Heart right ventricle (tissue), 16 donors: Measurements from ENCODE around the gene GNA12. TPM values are rescaled to one million over a fixed set of nuclear protein-coding genes. Genes with fewer than 3 reads are reported as not detected.

Experiments
- ATAC-seq, 8 donors: fragments of 200-7000 bp; cut with Tn5 transposase; one replicate each; pipeline ENCODE4 v1.9.1; 2020; ENCODE audit warnings: mild to moderate bottlenecking in 8 of 8, moderate library complexity in 8 of 8, moderate number of reproducible peaks in 1 of 8
- DNase-seq, 2 donors: peaks; one replicate each; pipeline ENCODE4 v3.0.0-alpha.2; 2020
- H3K27ac ChIP-seq, 10 donors: fragments of 200-600 bp; sonication (generic) in 2 of 10; one replicate each; pipeline versions ENCODE4 v1.5.0 to v1.8.0; 2020 to 2022; ENCODE audit warnings: mild to moderate bottlenecking in 3 of 10
- H3K27me3 ChIP-seq, 7 donors: fragments of 200-600 bp; one replicate each; pipeline ENCODE4 v1.8.0; 2021 to 2022; ENCODE audit warnings: mild to moderate bottlenecking in 2 of 7
- H3K36me3 ChIP-seq, 9 donors: fragments of 200-600 bp; sonication (generic) in 1 of 9; one replicate each; pipeline versions ENCODE4 v1.5.0 to v1.8.0; 2020 to 2022; ENCODE audit warnings: mild to moderate bottlenecking in 2 of 9
- H3K4me1 ChIP-seq, 9 donors: fragments of 200-600 bp; sonication (generic) in 1 of 9; one replicate each; pipeline versions ENCODE4 v1.5.0 to v1.8.0; 2020 to 2022; ENCODE audit warnings: mild to moderate bottlenecking in 4 of 9
- H3K4me3 ChIP-seq, 10 donors: fragments of 200-600 bp; sonication (generic) in 2 of 10; one replicate each; pipeline versions ENCODE4 v1.5.0 to v1.8.0; 2020 to 2022; ENCODE audit warnings: mild to moderate bottlenecking in 7 of 10, moderate library complexity in 2 of 10
- H3K9me3 ChIP-seq, 11 donors: fragments of 200-600 bp in 10 of 11; sonication (generic) in 2 of 11; one replicate each; pipeline versions ENCODE4 v1.5.0 to v1.8.0; 2013 to 2022; ENCODE audit warnings: mild to moderate bottlenecking in 2 of 11, control low read depth in 1 of 11, moderate library complexity in 1 of 11
- WGBS, 2 donors: extraction: QIAGEN DNeasy Blood & Tissue Kit; methylation state at CpG; one replicate each; pipeline ENCODE4 v1.1.7; 2013; ENCODE audit warnings: inconsistent platforms in 1 of 2; 5-methylcytosine and 5-hydroxymethylcytosine counted together
- intact Hi-C, 10 donors: fragments of 100-400 bp; cut with DNase I; formaldehyde crosslinking; loops; one replicate each; pipeline versions ENCODE4 v1.11.1 to v1.14.2; 2022
- polyA plus RNA-seq, 2 donors: library from polyadenylated mRNA; stranded (reverse); fragments of 200-250 nt; gene quantifications; one replicate each; pipeline ENCODE4 v1.2.3, GENCODE V29; 2013
- total RNA-seq, 10 donors: library from RNA; stranded (reverse); fragmentation: NEBNext Ultra II Directional in 3 of 10; extraction: Animal tissue kit (Norgen Biotek cat#: 25700) in 3 of 10; gene quantifications; one replicate each; pipeline versions ENCODE4 v1.2.1 to v1.2.4, GENCODE V29; 2021 to 2023
- TF ChIP-seq, protein P1 (sequence below), 9 donors: fragments of 200-600 bp; sonication (generic) in 2 of 9; IDR thresholded peaks; one replicate each; pipeline versions ENCODE4 v1.5.0 to v1.8.0; 2021 to 2022; ENCODE audit warnings: antibody characterized with exemption in 9 of 9, mild to moderate bottlenecking in 5 of 9, moderate library complexity in 1 of 9
- donor health status: Arrhythmogenic right ventricular cardiomyopathy.
- donor health status: ischemic (EF 13 %, LVEDD 7.1; RV severe dilation, severe dysfunction).
- donor health status: healthy with polysubstance abuse.
- donor health status: DM: no; HTN: yes; CAD: no.
- donor health status: DM: no; HTN: no; CAD: no.
- donor health status: ischemic (EF 25% LVEDD 6.9; RV normal size, moderate dysfunction).
- donor health status: ischemic (EF 25% LVEDD 5.7; RV mildly dilated, moderate dysfunction).
- donor health status: healthy.
- donor health status: DM: yes; HTN: yes; CAD: no.
- donor health status: Ischemic cardiomyopathy.
- donor health status: ischemic (EF 35%, LVEDD 5.7; RV mildly dilated, moderate dysfunction).
- donor health status: nonischemic (EF 11% LVEDD 7.7; RV severe dilation, severe dysfunction).
- donor health status: DM: yes; HTN: yes; CAD: no.
- donor health status: PGD.
- donor health status: ischemic (EF 29% LVEDD 5.4; RV normal size, mild dysfunction).
- donor health status: nonischemic (EF 23%, LVEDD 6.1; RV moderate dilation, normal function).

The GNA12 gene
- total and polyA plus RNA-seq, 12 donors, result 6.4 to 46.4 (median 33.9) TPM

DNA sequence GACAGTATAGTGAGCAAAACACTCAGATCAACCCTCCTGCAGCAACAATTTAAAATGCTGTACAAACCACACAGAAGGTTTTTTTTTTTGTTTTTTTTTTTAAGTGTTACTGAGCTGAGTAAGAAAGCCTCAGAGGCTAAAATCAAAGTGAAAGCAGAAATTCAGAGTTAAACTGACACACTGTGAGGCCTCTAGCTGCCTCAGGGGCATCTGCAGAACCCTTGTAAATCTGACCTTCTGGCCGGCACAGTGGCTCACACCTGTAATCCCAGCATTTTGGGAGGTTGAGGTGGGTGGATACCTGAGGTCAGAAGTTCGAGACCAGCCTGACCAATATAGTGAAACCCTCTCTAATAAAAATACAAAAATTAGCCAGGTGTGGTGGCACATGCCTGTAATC is 7.4 kb upstream of the GNA12 start:
- ATAC-seq (no peak), DNase-seq (no peak)
- TF ChIP-seq, protein P1, sequence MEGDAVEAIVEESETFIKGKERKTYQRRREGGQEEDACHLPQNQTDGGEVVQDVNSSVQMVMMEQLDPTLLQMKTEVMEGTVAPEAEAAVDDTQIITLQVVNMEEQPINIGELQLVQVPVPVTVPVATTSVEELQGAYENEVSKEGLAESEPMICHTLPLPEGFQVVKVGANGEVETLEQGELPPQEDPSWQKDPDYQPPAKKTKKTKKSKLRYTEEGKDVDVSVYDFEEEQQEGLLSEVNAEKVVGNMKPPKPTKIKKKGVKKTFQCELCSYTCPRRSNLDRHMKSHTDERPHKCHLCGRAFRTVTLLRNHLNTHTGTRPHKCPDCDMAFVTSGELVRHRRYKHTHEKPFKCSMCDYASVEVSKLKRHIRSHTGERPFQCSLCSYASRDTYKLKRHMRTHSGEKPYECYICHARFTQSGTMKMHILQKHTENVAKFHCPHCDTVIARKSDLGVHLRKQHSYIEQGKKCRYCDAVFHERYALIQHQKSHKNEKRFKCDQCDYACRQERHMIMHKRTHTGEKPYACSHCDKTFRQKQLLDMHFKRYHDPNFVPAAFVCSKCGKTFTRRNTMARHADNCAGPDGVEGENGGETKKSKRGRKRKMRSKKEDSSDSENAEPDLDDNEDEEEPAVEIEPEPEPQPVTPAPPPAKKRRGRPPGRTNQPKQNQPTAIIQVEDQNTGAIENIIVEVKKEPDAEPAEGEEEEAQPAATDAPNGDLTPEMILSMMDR (IDR thresholded peaks at IDR 0.05), result no peak
- Histone ChIP-seq H3K4me3 (no peak overlapping the region), H3K36me3 (no peaks in the 10 kb centered on the region), H3K27me3 (no peaks in the 10 kb centered on the region), H3K4me1 (peaks cover 0 to 21% (median 12%) of the 10 kb centered on the region in 9 donors), H3K27ac (peak overlapping the region in 1 of 10 donors; percentile 15), H3K9me3 (no peaks in the 10 kb centered on the region)
- 89 to 95% methylated on average over 2 of the region's 2 CpGs for WGBS, 2 donors
- intact Hi-C loops, result no loop called here

DNA sequence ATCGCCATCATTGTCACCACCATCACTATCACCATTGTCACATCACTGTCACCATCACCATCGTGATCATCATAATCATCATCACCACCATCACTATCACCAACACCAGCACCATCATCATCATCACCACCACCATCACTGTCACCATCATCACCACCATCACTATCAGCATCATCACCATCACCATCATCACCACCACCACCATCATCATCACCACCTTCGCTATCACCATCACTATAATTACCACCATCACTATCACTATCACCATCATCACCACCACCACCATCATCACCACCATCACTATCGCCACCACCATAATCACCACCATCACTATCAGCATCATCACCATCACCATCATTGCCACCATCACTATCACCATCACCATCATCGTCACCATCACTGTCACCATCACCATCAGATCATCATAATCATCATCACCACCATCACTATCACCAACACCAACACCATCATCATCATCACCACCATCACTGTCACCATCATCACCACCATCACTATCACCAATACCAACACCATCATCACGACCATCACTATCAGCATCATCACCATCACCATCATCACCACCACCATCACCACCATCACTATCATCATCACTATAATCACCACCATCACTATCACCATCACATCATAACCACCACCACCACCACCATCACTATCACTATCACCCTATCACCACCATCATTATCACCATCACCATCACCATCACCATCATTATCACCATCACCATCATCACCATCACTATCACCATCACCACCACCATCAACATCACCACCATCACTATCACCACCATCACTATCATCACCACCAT is 6.0 kb upstream of the GNA12 start:
- 94 to 98% methylated on average over 6 of the region's 6 CpGs for WGBS, 2 donors
- Histone ChIP-seq H3K4me3 (no peak overlapping the region), H3K4me1 (peaks cover 0 to 21% (median 12%) of the 10 kb centered on the region in 9 donors), H3K27me3 (no peaks in the 10 kb centered on the region), H3K36me3 (no peaks in the 10 kb centered on the region), H3K27ac (no peak overlapping the region), H3K9me3 (no peaks in the 10 kb centered on the region)
- ATAC-seq (no peak), DNase-seq (no peak)
- intact Hi-C loops, result loop anchor here in 2 of 10 donors (10.0 kb wide), 2 partner anchors 85 to 115 kb away; no protein-coding TSS in a partner anchor
- TF ChIP-seq, protein P1 (IDR thresholded peaks at IDR 0.05), result no peak

DNA sequence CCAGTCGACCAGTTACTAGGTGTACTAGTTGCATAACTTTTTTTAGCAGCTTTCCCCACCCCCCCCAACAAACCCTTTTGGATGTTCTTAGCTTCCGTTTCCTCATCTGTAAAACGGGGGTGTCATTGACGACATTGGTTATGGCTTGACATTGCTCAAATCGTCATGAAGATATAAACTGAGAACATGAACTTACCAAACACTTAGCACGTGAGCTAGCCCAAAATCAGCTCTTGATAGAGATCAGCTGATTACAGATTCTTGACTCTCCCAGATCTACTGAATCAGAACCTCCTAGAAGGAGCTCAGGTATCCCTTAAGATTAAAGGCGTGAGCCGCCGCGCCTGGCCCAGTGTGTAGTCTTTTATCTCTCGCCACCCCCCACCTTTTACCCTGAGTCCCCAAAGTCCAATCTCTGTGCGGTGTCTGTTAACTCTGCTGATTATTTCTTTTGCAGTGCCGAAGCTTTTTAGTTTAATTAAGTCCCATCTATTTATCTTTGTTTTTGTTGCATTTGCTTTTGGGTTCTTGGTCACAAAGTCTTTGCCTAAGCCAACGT is 1.0 kb upstream of the GNA12 start:
- H3K9me3 ChIP-seq, result no peaks in the 10 kb centered on the region
- no peaks in the 10 kb centered on the region for H3K27me3 ChIP-seq
- TF ChIP-seq, protein P1 (IDR thresholded peaks at IDR 0.05), result no peak
- 82% methylated on average over 14 of the region's 14 CpGs for WGBS, 2 donors
- intact Hi-C loops, result loop anchor here in 3 of 10 donors (2.0 to 10.0 kb wide), 3 partner anchors 80 to 110 kb away; no protein-coding TSS in a partner anchor
- ATAC-seq, result no peak
- DNase-seq, result no peak
- peak overlapping the region in 3 of 10 donors; percentile 41 to 61 (median 49) for H3K27ac ChIP-seq
- peaks cover 4 to 41% (median 30%) of the 10 kb centered on the region in 9 donors for H3K4me1 ChIP-seq
- peak overlapping the region in 7 of 10 donors; percentile 28 to 55 (median 51) for H3K4me3 ChIP-seq
- peaks cover 0 to 14% (median 0%) of the 10 kb centered on the region in 9 donors for H3K36me3 ChIP-seq

DNA sequence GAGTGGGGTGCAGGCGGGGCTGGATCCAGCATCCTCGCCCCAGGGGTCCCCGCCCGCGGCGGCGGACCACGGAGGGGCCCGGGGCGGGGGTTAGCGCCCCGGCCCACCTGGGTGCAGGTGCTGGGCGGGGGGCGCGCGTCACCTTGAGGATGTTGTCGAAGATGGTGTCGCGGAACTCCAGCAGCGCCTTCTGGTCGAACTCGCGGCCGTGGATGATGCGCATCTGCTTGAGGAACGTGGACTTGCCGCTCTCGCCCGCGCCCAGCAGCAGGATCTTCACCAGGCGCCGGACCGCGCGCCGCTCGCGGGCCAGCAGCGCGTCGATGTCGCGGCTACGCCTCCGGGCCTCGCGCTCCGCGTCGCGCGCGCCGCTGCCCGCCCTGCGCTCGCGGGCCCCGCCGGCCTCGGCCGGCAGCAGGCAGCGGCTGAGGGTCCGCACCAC is 376 bp downstream of the GNA12 start:
- H3K36me3 ChIP-seq, result peaks cover 0 to 19% (median 0%) of the 10 kb centered on the region in 9 donors
- intact Hi-C loops, result loop anchor here in 6 of 10 donors (2.0 to 10.0 kb wide), 7 partner anchors 41 to 109 kb away; no protein-coding TSS in a partner anchor
- ATAC-seq, result peak in 2 of 8 donors; percentile 4 to 6
- H3K27me3 ChIP-seq, result no peaks in the 10 kb centered on the region
- H3K4me1 ChIP-seq, result peaks cover 4 to 55% (median 37%) of the 10 kb centered on the region in 9 donors
- WGBS, 2 donors, result 1% methylated on average over 64 of the region's 64 CpGs
- DNase-seq, result peak; percentile 18 to 39
- H3K4me3 ChIP-seq, result peak overlapping the region; percentile 72 to 87 (median 78)
- peaks cover 0 to 6% (median 0%) of the 10 kb centered on the region in 11 donors for H3K9me3 ChIP-seq
- peak overlapping the region; percentile 32 to 77 (median 68) for H3K27ac ChIP-seq
- TF ChIP-seq, protein P1 (IDR thresholded peaks at IDR 0.05), result peak in 1 of 9 donors; percentile 11
